Measurements from ENCODE around the gene TGFBR3.

The TGFBR3 gene

GRCh38 chr1:91704746-91705145 is 181.2 kb downstream of the TGFBR3 start:
- no peak for DNase-seq

GRCh38 chr1:91703095-91703494 is 182.9 kb downstream of the TGFBR3 start:
- no peak for DNase-seq

GRCh38 chr1:91701472-91701869 is 184.5 kb downstream of the TGFBR3 start:
- no peak for DNase-seq

- no peak for DNase-seq
These were observed 185.0 kb downstream of the TGFBR3 start for GRCh38 chr1:91700771-91701471.

GRCh38 chr1:91700332-91700731 is 185.6 kb downstream of the TGFBR3 start:
- no peak for DNase-seq

DNA sequence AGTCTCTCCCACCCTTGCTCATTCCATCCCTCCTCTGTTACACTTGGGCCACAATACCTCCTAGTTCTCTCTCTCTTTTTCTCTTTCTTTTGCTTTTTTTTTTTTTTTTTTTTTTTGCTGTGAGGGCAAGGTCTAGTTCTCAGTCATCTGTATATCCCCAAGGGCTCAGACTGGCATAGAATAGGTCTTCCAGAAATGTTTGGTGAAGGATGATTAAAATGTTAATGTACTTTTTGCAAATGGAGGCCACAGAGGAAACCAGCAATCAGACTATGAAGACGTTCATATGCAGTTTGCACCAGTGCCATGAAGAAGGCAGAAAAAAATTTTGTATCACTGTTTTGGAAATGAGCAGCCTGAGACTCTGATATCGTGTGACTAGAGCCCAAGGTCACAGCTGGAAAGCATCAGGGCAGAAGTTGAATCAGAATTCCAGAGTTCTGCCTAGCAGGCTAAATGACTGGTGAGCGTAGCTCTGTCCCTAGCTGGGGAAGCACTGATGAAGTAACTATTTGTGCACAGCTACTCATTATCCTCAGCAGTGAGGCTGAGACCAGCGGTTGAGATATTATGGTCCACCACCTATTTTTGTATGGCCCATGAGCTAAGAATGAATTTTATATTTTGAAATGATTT is 186.5 kb downstream of the TGFBR3 start:
- DNase-seq, result no peak

DNA sequence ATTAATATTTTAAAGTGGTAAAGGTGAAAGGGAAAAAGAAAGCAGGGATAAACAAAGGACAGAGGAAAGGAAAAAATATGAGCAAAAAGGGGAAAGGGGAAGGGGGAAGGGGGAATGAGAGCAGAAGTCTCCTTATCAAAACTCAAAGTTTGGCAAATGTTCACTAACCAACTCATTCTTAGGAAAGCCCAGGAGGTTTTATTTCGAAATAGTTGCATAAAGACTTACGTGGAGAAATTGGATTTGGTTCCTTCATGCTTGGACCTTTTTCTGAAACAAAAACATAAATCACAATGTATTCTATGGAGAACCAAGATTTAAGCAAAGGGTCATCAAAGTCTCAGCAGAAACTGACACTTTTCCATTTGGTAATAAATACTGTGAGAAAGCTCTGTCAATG is 188.1 kb downstream of the TGFBR3 start:
- no peak for DNase-seq

- DNase-seq, result no peak
These were observed 188.5 kb downstream of the TGFBR3 start for GRCh38 chr1:91697416-91697815.

- DNase-seq, result no peak
These were observed 189.6 kb downstream of the TGFBR3 start for GRCh38 chr1:91696321-91696720.

- DNase-seq, result no peak
These were observed 192.4 kb downstream of the TGFBR3 start for GRCh38 chr1:91693557-91693956.

GRCh38 chr1:91691525-91691924 is 194.4 kb downstream of the TGFBR3 start:
- no peak for DNase-seq

GRCh38 chr1:91689641-91690481 is 196.1 kb downstream of the TGFBR3 start:
- no peak for DNase-seq

- no peak for DNase-seq
These were observed 198.5 kb downstream of the TGFBR3 start for GRCh38 chr1:91687452-91687851.

DNA sequence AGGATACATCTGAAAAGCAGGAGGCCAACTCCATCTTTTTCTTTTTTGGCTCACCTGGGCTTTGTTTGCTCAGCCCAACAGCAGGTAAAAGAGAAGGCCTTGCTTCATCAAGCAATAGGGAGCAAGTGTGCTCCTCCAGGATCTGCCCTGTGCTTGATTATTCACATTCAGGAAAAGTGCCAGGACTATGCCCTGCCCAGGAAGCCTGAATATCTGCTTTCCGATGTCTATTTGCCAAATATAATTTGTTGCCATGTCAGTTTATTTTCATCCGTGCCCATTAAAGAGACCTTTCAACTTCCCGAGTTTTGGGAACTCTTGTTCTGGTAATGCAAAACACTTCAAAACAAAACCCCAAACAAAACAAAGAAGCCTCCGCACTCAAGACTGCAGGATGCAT is 200.0 kb downstream of the TGFBR3 start:
- peak; percentile 30 for DNase-seq

GRCh38 chr1:91684481-91685196 is 201.3 kb downstream of the TGFBR3 start:
- no peak for DNase-seq

DNA sequence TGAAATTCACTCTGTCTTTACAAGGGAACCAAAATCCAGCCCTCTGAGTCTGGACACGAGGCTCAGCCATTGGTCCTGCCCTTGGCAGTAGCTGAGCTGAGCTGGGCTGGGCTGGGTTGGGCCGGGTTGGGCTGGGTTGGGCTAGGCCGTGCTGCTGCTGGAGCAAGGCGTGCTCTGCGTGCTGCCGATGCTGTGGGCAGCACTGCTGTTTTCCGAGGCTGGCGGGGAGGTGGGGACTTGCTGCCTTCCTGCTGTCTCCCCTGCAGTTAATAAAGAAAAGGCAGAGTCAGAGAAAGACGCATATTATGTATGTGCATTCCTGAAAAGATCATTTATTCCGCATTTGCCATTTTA is 202.4 kb downstream of the TGFBR3 start:
- no peak for DNase-seq

GRCh38 chr1:91682882-91683597 is 202.9 kb downstream of the TGFBR3 start:
- DNase-seq, result no peak

- DNase-seq, result no peak
These were observed 205.3 kb downstream of the TGFBR3 start for GRCh38 chr1:91680556-91681155.

DNA sequence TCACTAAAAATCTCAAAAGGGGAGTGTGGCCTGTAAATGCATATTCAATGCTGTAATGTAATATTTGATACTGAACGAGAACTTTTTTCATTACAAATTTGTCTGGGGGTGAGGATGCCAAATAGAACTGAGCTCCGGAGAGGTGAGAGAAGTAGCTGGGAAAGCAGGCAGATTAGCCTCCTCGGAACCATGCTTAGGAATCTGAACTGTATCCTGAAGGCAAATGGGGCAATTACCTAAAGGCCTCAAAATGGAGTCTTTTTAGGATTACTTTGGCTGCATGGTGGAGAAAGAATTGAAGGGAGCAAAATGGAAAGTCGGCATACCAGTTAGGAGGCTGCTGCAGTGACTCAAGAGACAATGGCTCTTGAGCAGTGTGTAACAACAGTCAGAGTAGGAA is 206.5 kb downstream of the TGFBR3 start:
- no peak for DNase-seq

- peak; percentile 20 for DNase-seq
These were observed 209.9 kb downstream of the TGFBR3 start for GRCh38 chr1:91676030-91676429.

DNA sequence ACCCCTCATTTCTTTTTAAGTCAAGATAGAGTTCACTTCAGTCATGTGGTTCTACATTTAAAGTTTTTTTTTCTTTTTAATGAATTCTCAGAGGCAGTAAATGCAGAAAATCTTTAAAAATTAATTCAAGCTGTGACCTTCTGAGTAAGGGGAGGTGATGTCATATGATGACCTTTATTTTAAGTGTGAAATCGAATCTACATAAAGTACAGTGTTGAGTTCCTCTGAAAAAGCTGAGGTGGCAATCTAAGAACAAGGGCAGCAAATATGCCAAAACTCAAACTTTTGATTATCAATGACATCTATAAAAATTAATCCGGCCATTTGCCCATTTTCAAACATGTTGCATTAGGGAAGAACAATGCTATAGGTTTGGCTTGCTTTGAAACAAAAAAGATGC is 211.8 kb downstream of the TGFBR3 start:
- no peak for DNase-seq

DNA sequence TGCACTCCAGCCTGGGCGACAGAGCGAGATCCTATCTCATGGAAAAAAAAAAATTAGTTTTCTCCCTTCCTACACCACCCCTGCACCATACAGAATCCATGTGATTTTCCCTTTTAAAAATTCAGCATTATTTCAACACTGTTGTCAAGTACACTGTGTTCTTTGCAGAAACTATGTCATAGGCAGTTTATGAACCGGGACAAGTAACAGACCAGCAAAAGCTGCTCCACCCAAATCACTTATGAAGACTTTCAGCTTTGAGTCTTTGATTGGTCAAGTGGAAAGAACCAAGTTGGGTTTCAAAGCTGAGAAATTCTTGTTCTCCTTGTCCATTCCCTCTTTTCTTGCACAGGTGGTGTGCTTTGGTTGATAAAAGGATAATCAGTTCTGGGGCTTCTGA is 212.3 kb downstream of the TGFBR3 start:
- no peak for DNase-seq

All from NCI-H510A treated with DMSO at 0.1 percent for 48 hours (cell line).